22Rv1 (cell line): Measurements from ENCODE around the gene FAM83E.

ENCODE experiments used
- H3K27ac ChIP-seq: fragments of 450-650 bp; 2 replicates; pipeline ENCODE4 v1.5.1; 2017
- CTCF ChIP-seq: fragments of 450-650 bp; IDR thresholded peaks from 2 replicates; pipeline ENCODE4 v1.5.1; 2017; ENCODE audit warnings: mild to moderate bottlenecking
- ZFX ChIP-seq: fragments of 450-650 bp; IDR thresholded peaks from 2 replicates; pipeline ENCODE4 v1.6.1; 2017; ENCODE audit warnings: antibody characterized with exemption, borderline replicate concordance

The FAM83E gene

GRCh38 chr19:48613024-48613851 is 1.6 kb downstream of the FAM83E start:
- peak overlapping the region; percentile 57; the same call in 1 of the 2 replicates for H3K27ac ChIP-seq
- no peak for TF ChIP-seq ZFX
- no peak for TF ChIP-seq CTCF

- no peak for TF ChIP-seq ZFX
- TF ChIP-seq CTCF, result no peak
- no peak overlapping the region for H3K27ac ChIP-seq
These were observed 3.0 kb downstream of the FAM83E start for GRCh38 chr19:48611872-48612271.

GRCh38 chr19:48609571-48610108 is 5.2 kb downstream of the FAM83E start:
- H3K27ac ChIP-seq, result no peak overlapping the region
- TF ChIP-seq CTCF (no peak), ZFX (no peak)

- TF ChIP-seq CTCF (peak; percentile 63), ZFX (no peak)
- H3K27ac ChIP-seq, result no peak overlapping the region
These were observed 6.0 kb downstream of the FAM83E start for GRCh38 chr19:48608798-48609263.

GRCh38 chr19:48607359-48607755 is 7.5 kb downstream of the FAM83E start:
- no peak for TF ChIP-seq ZFX
- TF ChIP-seq CTCF, result no peak
- no peak overlapping the region for H3K27ac ChIP-seq

- TF ChIP-seq ZFX (no peak), CTCF (no peak)
- H3K27ac ChIP-seq, result no peak within 1 kb of the TSS
These were observed 8.2 kb downstream of the FAM83E start, which contains the start of gene SPACA4 for GRCh38 chr19:48606463-48607358. Gene SPACA4, plus strand, starts transcription at chr19:48606742. Its CDS starts 237 bp downstream, at chr19:48606979.

- H3K27ac ChIP-seq, result no peak overlapping the region
- no peak for TF ChIP-seq ZFX
- TF ChIP-seq CTCF, result no peak
These were observed 11.0 kb downstream of the FAM83E start for GRCh38 chr19:48603850-48604249.
